T-helper 9 cell (primary cell): Measurements from ENCODE around the gene MECR.

Experiments used
- DNase-seq: peaks from one replicate; pipeline ENCODE4 v3.0.0-alpha.2; 2020

Gene MECR

DNA sequence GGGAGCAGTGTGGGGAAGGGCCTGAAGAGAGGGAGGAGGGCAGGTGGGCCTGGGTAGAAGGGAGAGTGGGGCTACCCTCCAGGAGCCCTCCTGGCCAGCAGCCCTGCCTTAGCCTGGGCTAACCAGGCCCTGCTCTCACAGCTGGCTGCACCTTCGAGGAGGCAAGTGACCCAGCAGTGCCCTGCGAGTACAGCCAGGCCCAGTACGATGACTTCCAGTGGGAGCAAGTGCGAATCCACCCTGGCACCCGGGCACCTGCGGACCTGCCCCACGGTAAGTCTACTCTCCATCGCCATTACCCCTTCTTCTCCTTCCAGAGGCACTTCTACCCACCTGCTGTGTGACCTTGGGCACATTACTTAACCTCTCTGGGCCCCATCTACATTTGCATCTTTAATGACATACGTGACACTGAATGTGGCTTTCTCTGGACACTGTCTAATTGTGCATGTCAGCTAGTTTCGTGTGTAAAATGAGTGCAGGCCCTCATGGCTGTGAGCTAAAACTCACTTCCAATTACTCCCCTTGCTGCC is 24.5 kb upstream of the MECR start:
- DNase-seq = no peak

DNA sequence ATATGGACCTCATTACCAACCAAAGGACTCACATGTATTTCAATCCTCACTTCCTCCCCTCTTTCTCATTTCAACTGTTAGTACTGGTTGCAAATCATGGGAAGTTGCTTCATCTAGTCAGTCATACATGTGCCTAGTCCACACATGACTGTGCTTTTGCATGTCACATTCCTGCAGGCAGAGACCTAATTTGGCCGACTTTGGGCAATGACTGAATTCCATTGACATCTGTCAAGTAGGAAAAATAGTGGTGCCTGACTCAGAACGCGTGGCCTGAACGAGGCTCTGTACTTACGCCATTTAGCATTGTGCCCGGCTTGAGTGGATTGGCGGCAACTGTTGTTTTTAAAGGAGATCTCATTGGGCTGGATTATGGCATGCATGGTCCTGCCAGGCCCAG is 23.6 kb upstream of the MECR start:
- DNase-seq = no peak

DNA sequence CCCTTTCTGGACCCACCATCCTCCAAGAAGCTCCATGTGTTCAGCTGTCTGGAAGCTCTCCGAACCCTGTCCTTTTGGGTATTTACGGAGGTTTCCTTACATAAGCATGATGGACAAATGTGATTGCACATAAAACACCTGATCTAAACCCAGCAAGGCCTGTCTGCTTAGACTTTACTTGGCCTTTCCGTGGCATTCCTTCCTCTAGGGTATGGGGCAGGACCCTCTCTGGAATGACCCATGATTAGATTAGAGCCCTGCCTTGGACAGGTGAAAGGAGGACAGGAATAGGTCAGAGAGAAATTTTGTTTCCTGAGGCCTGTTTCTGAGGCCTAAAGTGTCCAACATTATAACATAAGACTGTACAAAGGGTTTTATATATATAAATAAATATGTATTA is 22.4 kb upstream of the MECR start:
- no peak for DNase-seq

DNA sequence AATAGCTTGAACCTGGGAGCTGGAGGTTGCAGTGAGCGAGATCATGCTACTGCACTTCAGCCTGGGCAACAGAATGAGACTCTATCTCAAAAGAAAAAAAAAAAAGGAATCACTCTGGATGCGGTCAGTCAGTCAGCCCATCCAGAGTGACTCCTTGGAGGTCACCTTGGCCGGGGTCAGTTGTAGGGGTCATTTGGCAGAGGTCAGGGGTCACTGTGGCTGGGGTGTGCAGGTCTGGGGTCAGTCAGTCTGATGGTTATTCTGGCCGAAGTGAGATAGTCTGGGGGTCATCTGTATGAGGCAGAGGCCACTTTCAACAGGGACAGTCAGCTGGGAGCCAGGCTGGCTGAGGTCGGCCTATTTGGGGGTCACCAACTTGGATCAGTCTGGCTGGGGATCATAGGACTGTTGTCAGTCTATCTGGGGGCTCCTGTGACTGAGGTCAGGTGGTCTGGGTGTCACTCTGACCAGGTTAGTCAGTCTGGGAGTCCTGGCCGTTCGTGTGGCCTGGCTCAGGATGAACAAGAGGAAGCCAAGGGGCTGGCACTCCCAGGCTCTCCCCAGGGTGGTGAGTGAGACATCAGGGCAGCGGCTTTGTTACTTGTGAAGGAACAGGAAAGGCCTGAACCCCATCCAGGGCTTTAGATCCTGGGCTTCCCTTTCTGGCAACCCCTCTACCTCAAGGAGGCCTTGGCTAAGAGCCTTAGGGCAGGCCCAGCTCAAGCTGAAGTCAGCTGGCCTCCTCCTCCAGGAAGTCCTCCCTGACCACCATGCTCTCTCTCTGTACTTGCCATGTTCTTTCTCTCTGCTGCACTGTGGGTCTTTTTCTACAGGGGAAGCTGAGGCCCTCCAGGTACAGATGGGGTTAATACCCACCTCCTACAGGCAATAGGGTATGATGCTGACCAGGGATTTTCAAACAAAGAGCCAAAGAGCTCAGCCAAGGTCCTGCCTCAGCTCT is 20.7 kb upstream of the MECR start:
- no peak for DNase-seq

DNA sequence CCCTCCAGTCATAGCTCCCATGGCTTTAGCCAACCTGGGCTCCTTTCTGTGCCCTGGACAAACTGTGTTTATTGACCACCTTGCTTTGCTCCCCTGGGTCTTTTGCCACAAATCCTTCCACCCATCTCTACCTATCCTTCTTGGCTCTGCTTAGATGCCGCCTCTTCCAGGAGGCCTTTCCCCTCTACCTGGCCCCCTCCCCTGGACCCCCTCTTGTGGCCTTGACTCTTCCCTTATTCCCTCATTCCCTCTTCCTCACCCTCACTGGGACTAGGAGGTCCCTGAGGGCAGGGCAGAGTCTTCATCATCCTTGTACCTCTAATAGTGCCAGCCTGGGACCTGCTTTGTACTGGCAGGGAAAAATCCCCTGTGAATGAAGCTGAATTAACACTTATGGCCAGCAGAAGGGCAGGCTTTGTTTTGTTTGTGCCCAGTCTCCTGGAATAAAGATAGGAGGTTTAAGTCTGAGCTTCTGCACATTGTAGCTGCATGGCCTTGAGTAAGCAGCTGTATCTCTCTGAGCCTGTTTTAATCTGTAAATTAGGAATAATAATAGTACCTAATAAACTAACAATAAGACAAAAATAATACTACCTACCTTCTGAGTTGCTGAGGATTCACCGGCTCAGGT is 19.3 kb upstream of the MECR start:
- DNase-seq = no peak

DNA sequence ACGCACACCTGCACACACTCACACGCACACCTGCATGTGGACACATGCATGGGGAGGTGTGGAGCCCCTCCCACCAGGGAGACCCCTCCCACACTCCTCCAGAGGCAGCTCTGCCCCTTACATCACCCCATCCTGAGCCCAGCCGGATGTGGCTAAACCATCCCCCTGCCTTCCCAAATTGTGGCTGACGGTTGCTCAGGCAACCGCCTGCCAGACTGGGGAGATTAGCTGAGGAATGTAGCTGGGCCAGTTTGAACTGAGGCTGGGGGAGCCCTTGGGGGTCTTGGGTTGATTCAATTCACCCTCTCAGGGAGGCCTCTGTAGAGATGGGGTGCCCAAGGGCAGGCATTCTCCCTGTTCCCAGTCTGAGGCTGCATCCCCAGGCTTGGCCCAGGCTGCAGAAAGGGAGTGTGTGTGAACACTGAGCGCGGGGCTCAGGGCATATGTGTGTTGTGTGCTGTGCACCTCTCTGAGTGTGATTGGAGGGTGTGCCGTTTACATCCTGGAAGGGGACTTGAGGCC is 18.5 kb upstream of the MECR start:
- DNase-seq = no peak

DNA sequence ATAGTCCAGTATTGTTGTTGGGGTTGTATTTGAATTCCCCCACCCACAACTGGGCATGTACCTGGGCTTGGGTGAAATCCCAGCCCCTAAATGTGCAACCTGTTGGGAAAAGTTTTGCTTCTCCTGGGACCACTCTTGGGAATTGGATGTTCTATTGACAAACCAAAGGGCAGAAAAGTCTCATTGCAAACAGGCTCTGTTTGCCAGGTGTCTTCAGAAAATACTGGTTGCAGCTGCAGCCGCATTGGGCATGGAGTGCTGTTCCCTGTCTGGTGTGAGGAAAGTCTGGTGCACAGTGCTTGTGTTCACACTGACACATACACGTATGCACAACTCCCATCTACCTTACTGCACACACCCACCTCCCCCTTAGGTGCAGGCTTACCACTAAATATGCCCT is 17.7 kb upstream of the MECR start:
- DNase-seq = no peak

DNA sequence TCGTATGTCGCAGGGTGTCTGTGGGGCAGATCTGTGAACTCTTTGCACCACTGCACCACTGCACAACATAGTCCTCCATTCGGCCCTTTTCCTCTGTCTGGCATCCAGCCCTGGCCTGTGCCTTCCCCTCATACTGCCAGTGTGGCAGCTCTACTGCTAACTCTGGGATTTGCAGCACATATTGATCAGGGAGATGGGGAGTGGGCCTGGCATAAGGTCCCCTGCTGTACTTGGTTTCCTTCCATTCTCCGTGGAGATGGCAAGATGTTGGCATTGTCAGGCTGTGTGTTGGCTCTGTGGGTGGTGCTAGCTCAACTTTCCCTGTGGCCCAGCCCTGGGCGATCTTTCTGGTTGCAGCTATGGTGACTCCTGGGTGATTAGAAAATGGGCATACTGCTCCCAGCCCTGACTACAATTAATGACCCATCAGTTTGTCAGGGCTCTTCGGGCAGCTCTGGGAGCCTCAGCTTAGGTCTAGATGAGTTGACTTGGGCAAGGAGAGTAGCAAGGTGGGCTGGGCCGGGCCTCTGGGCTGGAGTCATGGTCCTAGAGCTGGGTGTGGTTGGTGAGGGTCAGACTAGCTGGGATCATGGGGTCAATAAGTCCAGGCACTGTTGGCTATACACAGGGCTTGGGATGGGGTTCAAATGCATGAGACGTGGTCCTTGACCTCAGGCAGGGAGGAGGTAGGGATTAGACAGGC is 17.0 kb upstream of the MECR start:
- no peak for DNase-seq

DNA sequence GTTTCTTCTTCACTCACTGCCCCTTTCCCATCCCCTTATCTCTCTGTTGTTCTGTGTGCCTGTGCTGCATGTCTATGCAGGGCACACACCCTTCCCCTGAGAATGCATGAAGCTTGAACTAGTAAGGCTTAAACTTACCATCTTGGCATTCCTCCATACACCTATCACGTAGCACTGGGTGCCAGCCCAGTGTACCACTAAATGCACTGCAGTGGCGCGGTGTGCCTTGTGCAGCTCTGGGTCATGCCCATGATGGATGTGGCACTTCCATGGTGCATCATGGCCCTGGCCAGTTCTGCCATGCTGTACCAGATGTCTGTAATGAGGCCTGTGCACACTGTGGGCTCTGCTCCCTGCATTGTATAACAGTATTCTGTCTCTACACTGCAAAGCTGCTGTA is 16.3 kb upstream of the MECR start:
- no peak for DNase-seq

DNA sequence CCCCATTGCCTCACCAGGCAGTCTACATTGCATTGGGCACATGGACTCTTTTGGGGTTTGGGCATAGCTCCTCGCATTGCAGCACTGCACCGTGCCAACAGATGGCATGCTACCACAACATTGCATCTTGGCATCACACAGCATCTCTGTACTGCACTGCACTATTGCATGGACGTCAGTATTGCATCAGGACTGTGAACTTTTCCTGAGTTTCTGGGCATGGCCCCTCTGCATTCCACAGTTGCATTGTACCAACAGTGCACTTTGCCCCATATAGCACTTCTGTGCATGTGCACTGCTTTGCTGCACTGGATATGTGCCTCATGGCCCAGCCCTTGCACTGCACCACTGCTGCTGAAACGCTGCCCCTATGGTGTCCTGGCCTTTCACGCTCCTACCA is 15.1 kb upstream of the MECR start:
- DNase-seq = no peak

DNA sequence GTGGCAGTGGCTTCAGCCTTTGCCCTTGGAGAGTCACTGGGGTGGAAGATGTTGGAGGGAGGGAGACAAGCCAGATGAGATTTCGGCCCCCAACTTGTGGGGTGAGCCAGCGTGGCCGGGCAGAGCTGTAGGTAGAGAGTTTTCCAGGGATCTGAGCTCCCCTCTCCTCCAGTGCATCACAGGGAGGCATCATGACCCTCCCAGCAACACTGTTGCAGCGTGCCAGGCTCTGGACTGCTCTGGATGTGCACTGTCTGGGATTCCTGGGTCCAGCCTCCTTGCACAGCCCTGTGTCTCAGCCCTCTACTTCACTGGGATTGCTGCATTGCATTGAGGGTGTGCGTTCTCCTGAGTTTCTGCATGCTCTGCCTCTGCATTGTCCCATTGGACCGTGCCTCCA is 14.5 kb upstream of the MECR start:
- no peak for DNase-seq

DNA sequence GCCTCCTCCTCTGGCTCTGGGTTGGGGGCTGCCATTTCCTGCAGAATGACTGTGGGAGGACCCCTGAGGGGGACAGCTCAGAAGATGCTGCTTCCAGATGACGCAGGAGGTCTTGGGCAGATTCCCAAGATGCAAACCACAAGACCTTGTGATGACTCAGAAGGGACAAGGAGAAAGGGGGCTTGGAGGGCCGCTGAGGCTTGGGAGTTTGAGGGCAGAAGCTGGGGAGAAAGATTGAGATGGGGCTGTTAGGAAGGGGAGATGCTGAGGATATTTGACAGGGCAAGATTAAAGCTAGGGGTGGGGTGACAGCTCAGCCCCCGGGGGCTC is 13.1 kb upstream of the MECR start:
- no peak for DNase-seq

DNA sequence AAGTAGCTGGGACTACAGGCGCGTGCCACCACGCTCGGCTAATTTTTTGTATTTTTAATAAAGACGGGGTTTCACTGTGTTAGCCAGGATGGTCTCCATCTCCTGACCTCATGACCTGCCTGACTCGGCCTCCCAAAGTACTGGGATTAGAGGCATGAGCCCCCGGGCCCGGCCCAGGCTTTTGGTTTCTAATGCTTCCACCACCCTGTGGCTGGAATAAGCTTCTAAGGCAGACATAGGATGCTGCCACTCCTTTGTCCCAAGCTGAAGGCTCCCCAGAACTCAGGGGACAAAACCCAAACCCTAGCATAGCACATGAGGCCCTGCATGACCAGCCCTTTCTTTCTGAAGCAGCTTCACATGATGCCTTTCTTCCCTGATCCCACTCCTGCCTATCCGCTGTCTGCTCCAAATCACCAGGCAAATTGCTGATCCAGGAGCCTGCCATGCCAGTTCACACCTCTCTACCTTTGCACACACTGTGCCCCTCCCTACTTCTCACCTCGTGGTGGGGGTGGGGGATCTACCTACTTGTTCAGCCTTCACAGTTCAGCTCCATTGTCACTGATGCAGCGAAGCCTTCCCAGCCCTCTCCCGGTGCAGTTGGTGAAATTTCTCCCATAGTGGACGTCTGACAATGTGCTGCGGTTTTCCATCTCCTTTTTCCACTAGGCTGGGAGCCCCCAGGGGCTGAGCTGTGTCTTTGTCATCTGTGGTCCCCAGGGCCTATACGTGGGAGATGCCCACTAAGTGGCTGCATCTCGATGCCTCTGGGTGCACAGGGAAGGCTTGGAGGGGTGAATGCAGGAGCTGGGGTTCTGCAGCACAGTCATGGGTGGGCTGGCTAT is 12.5 kb upstream of the MECR start:
- no peak for DNase-seq

DNA sequence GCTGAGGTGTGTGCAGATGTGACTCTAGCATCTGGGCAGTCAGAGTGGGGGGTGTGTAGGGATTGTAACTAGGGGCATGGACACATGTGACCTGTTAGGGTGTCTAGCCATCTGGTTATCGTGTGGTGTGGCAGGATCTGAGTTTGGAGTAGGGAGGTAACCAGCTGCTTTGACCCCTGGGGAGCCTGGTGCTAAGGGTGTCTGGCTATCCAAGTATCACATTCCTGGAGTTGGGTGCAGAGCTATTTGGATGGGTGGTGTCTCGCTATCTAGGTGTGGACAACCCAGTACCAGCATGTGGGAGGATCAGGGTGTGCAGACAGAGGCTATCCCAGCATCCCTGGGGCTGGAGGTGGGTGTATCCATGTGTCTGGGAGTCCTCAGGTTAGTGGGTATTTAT is 10.3 kb upstream of the MECR start:
- DNase-seq = no peak

DNA sequence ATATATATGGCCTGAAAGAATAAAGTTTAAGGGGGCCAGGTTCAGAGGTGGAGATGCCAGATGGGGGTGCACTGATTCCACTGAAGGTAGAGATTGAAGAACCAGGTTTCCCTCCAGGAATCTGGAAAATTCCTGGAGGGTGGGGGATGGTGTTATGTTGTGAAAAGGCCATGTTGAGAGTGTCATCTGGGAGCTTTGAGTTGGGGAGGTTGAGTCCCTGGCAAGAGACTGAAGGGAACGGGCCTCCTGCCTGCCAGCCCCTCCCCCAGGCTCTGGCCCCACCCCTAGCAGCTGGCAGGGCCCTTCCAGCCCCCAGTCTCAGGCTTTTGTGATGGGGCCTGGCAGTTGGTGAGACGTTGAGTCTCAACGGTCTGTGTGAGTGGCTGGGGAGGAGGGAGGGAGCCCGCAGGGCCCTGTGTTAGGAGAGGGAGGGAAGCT is 9.7 kb upstream of the MECR start:
- no peak for DNase-seq

DNA sequence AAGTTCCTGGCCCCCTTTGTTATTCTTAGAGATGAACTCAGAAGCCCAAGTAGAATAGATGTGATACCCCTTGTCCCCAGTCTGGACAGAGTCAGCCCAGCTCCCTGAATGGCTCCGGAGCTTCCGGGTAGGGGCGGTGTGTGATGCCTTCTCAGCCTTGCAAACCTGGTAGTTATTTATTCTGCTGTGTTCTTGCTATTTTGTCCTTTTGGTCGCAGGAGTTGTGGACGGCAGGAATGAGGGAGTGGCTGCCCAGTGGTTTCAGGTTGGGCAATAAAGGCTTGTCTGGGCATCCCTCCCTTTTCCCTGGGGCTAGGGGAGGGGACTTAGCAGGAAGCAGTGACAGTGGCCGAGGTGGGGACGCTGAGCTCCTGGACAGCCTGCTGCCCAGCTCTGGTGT is 8.4 kb upstream of the MECR start:
- no peak for DNase-seq

DNA sequence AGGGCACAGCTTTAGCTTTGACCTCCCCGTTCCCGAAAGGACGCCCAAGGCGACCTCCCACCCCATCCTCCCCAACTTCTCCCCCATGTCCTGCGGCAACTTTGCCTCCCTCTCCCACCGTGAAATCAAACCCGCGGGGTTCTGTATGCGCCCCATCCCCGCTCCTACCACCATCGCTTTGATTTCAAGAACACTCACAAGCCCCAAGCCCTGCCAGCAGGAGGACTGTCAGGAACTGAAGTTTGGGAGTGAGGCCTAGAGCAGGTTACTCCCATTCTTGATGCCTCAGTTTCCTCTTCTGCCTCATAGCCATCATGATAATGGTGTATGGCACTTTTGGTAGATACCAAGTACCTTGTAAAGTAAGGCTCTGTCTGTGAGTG is 7.9 kb upstream of the MECR start:
- DNase-seq = no peak

DNA sequence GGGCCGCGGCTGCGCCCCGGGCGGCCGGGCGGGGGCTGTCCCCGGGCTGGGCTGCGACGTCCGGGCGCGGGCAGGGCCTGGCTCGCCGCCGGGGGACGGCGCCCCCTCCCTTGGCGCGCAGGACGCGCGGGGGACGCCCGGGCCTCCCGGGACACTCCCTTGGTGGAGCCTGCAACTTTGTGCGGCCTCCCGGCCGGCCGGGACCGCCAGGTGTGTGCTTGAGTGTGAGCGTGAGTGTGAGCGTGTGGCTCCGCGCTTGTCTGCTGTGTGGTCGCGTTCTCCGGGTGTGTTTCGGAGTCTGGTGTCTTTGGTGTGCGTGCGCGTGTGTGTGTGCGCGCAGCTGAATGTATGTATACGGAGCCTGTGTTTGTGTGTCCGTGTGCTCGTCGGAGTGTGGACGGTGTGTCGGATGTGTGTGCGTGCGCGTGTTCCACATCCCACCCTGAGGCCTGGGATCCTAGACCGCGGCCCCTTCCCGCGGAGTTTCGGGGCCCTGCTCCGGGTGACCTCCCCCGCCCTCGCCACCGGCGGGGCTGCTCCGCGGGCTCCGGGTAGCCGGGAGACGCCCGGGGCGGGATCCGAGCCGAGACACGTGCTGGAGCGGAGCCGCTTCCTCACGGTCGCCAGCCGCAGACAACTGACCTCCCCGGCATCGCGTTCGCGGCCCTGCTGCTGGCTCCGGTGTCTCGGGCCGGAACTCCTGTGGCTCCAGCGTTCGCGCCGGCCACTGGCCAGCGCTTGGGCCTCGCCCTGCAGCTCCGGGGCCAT is 7.3 kb upstream of the MECR start:
- DNase-seq = no peak

DNA sequence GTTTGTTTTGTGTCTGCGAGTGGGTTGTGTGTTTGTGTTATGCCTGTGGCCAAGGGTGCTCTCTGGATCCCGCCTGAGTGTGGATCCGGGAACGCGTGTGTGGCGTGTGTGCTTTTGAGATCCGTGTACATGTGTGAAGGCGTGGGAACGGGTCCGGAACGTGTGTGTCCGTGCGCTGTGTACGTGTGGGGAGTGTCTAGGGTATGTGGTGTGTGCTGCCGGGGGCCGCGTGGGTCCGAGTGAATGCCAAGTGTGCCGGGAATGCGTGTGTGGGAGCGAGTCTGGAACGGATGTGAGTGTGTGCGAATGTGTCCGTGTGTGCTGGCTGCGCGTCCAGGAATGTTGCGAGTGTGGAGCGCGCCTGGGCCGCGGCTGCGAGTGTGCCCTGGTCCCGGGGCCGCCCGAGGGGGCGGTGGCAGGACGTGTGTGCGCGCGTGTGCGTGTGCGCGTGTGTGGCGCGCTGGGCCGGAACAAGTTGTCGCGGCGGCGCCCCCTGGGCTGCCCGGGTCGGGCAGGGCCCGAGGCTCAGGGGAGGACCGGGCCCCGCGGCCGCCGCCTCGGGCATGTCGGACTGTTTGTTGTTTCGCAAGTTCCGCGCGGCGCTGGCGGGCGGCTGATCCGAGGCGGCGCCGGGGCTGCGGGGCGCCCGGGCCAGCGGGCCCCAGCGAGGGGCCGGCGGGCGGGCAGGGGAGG is 6.5 kb upstream of the MECR start:
- DNase-seq = no peak

DNA sequence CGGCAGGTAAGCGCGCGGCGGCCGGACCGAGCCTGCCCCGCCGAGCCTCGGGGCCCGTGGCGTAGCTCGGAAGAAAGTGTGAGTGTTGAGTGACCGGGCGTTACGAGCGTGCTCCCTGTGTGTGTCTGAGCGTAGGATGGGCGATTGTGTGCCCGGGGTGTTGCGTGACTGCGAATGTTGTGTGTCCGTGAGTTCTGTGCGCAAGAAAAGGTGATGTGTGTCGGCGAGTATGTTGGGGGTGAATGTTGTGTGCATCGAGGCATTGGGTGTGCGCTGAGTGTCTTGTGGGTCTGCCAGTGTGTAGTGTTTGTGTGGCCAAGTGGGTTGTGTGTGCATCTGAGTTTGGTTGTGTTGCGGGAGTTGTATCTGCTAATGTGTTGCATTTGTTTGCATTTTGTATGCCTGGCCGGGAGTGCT is 6.0 kb upstream of the MECR start:
- DNase-seq = no peak
